Kidney (tissue), 14 donors: ENCODE data around the gene OR51S1. TPM values are rescaled to one million over a fixed set of nuclear protein-coding genes. Genes with fewer than 3 reads are reported as not detected.

Experiments used
- DNase-seq, 5 donors: peaks; one replicate each; pipeline ENCODE4 v3.0.0-alpha.2; 2013 to 2020
- FAIRE-seq: peaks from 2 replicates; lab custom pipeline; 2012; peaks lifted over from hg19 to GRCh38; lab: Jason Lieb, UNC
- H3K27ac ChIP-seq, 2 donors: one replicate each; pipeline ENCODE4 v1.7.0; 2013; ENCODE audit warnings: low read depth in 2 of 2, low read length in 2 of 2, inconsistent platforms in 1 of 2
- H3K27me3 ChIP-seq: one replicate; pipeline ENCODE4 v1.7.1; 2013; ENCODE audit warnings: low read length, inconsistent platforms; ENCODE audit not compliant: control insufficient read depth, insufficient read depth
- H3K36me3 ChIP-seq, 3 donors: one replicate each; pipeline versions ENCODE4 v1.7.0 to v1.7.1; 2013; ENCODE audit warnings: low read length in 3 of 3, control low read depth in 1 of 3, inconsistent platforms in 1 of 3; ENCODE audit not compliant: insufficient read depth in 3 of 3, control insufficient read depth in 2 of 3
- H3K4me1 ChIP-seq, 3 donors: one replicate each; pipeline versions ENCODE4 v1.7.0 to v1.7.1; 2013; ENCODE audit warnings: low read length in 3 of 3, inconsistent platforms in 1 of 3, low read depth in 1 of 3; ENCODE audit not compliant: control insufficient read depth in 2 of 3, insufficient read depth in 2 of 3
- H3K4me3 ChIP-seq, 3 donors: one replicate each; pipeline versions ENCODE4 v1.7.0 to v1.8.1; 2013; ENCODE audit warnings: low read length in 3 of 3, control low read depth in 1 of 3, inconsistent platforms in 1 of 3
- H3K9ac ChIP-seq, 3 donors: one replicate each; pipeline versions ENCODE4 v1.7.0 to v1.7.1; 2013; ENCODE audit warnings: low read length in 3 of 3, control low read depth in 1 of 3, inconsistent platforms in 1 of 3
- H3K9me3 ChIP-seq, 3 donors: one replicate each; pipeline versions ENCODE4 v1.7.0 to v1.7.1; 2013; ENCODE audit warnings: low read length in 3 of 3, control low read depth in 1 of 3, inconsistent platforms in 1 of 3; ENCODE audit not compliant: control insufficient read depth in 2 of 3, insufficient read depth in 1 of 3
- intact Hi-C: fragments of 100-400 bp; cut with DNase I; formaldehyde crosslinking; loops from one replicate; pipeline ENCODE4 v1.11.1; 2022
- polyA plus RNA-seq: library from polyadenylated mRNA; stranded (reverse); fragments of 350-450 nt; fragmentation: Illumina TruSeq; extraction: RNeasy Lipid Tissue Mini Kit (QIAGEN cat#74804); gene quantifications from one replicate; pipeline ENCODE4 v1.2.3, GENCODE V29; 2014; ENCODE audit warnings: low read depth, low replicate concordance; ENCODE audit not compliant: insufficient read depth
- total RNA-seq: library from RNA; stranded (reverse); fragmentation: NEBNext Ultra II Directional; extraction: Animal tissue kit (Norgen Biotek cat#: 25700); gene quantifications from one replicate; pipeline ENCODE4 v1.2.1, GENCODE V29; 2021
- TF ChIP-seq, protein P1 (sequence below): IDR thresholded peaks from 3 replicates; pipeline ENCODE4 v1.5.1; 2012; ENCODE audit warnings: mild to moderate bottlenecking, moderate library complexity, borderline replicate concordance; ENCODE audit not compliant: insufficient read depth; ENCODE audit errors: extremely low read depth
- donor health status: control.
- donor health status: control.
- donor health status: control.
- donor health status: control.
- donor health status: control.
- donor health status: DM: yes; HTN: yes; CAD: no.
- donor health status: Normal renal cell carcinoma (clear cell type).

Gene OR51S1
- total and polyA plus RNA-seq, 2 donors from 2014 or later: not detected

DNA sequence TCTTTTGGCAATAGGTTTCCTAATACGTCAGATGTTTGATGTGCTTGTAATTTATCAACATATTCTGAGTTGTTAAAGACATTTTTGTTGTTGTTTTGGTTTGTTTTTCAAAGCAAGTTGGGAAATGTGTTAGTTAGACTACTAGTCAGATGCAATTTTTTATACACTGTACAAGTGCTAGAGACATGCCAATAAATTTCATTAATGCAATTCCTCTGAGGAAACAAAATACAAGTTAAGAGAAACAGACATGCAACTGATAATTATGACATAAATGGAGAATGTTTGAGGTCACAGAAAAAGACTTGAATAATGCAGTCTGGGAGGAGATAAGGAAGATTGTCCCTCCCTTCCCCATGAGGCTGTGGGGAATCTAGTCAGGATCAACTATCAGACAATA is 38.6 kb upstream of the OR51S1 start:
- no peaks in the 10 kb centered on the region for H3K4me1 ChIP-seq
- no peak for DNase-seq
- no peak overlapping the region for H3K9ac ChIP-seq
- no peaks in the 10 kb centered on the region for H3K9me3 ChIP-seq
- intact Hi-C loops: no loop called here
- H3K4me3 ChIP-seq: no peak overlapping the region
- no peaks in the 10 kb centered on the region for H3K36me3 ChIP-seq
- FAIRE-seq: no peak
- no peaks in the 10 kb centered on the region for H3K27me3 ChIP-seq
- no peak overlapping the region for H3K27ac ChIP-seq
- TF ChIP-seq, protein P1, sequence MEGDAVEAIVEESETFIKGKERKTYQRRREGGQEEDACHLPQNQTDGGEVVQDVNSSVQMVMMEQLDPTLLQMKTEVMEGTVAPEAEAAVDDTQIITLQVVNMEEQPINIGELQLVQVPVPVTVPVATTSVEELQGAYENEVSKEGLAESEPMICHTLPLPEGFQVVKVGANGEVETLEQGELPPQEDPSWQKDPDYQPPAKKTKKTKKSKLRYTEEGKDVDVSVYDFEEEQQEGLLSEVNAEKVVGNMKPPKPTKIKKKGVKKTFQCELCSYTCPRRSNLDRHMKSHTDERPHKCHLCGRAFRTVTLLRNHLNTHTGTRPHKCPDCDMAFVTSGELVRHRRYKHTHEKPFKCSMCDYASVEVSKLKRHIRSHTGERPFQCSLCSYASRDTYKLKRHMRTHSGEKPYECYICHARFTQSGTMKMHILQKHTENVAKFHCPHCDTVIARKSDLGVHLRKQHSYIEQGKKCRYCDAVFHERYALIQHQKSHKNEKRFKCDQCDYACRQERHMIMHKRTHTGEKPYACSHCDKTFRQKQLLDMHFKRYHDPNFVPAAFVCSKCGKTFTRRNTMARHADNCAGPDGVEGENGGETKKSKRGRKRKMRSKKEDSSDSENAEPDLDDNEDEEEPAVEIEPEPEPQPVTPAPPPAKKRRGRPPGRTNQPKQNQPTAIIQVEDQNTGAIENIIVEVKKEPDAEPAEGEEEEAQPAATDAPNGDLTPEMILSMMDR: no peak

DNA sequence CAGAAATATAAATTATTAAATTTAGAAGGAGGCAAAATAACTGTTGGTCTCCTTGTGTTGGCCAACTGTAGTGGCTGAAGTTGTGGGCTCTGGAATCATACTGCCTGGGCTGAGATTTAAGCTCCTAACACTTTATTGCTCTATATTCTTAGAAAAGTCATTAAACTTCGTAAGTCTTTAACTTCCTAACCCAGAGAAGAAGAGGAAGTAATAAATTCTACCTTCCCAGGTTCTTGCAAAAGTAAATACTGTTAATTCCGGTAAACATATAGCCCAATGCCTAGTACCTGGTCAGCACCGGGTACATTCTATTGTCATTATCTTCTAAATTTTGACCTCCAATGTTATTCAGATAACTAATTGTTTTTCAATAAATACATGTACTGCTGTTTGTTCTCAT is 37.2 kb upstream of the OR51S1 start:
- DNase-seq: peak in 1 of 5 donors; percentile 23
- Histone ChIP-seq H3K4me3 (no peak overlapping the region), H3K9me3 (no peaks in the 10 kb centered on the region), H3K27me3 (no peaks in the 10 kb centered on the region), H3K9ac (no peak overlapping the region), H3K4me1 (no peaks in the 10 kb centered on the region), H3K36me3 (no peaks in the 10 kb centered on the region), H3K27ac (no peak overlapping the region)
- intact Hi-C loops: no loop called here
- FAIRE-seq: no peak
- TF ChIP-seq, protein P1: no peak

DNA sequence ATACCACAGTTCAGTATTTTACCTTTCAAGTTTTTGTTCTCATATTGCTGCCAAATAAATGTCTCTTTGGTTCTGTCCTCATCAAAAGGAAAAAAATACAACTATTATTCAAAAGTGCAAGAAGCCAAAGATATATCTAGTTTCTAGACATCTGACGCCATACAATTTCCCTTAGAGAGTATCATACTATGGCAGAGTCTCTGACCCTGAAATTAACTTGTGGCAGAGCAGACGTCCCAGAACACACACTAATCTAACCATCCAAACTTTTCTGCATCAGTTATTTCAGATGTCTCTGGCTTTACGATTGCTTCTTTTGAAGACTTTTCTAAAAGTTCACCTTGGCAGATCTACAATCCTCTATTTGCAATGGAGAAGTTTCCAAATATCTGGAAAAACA is 35.4 kb upstream of the OR51S1 start:
- peak in 1 of 5 donors; percentile 7 for DNase-seq
- Histone ChIP-seq H3K9me3 (no peaks in the 10 kb centered on the region), H3K4me3 (no peak overlapping the region), H3K4me1 (no peaks in the 10 kb centered on the region), H3K27me3 (no peaks in the 10 kb centered on the region), H3K36me3 (no peaks in the 10 kb centered on the region), H3K9ac (no peak overlapping the region), H3K27ac (no peak overlapping the region)
- no peak for FAIRE-seq
- intact Hi-C loops: no loop called here
- TF ChIP-seq, protein P1: no peak

DNA sequence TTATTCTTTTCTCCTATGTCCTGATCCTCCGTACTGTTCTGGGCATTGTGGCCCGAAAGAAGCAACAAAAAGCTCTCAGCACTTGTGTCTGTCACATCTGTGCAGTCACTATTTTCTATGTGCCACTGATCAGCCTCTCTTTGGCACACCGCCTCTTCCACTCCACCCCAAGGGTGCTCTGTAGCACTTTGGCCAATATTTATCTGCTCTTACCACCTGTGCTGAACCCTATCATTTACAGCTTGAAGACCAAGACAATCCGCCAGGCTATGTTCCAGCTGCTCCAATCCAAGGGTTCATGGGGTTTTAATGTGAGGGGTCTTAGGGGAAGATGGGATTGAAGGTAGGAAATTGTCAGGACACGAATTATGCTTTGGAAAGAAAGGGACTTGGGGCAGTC is 33.5 kb upstream of the OR51S1 start:
- H3K36me3 ChIP-seq: no peaks in the 10 kb centered on the region
- H3K9me3 ChIP-seq: no peaks in the 10 kb centered on the region
- intact Hi-C loops: no loop called here
- no peaks in the 10 kb centered on the region for H3K27me3 ChIP-seq
- H3K27ac ChIP-seq: no peak overlapping the region
- H3K9ac ChIP-seq: no peak overlapping the region
- TF ChIP-seq, protein P1: no peak
- DNase-seq (no peak), FAIRE-seq (no peak)
- H3K4me1 ChIP-seq: no peaks in the 10 kb centered on the region
- no peak overlapping the region for H3K4me3 ChIP-seq
